ENCODE results near the gene WDR64. TPM values are rescaled to one million over a fixed set of nuclear protein-coding genes. Genes with fewer than 3 reads are reported as not detected.

Gene WDR64
- total RNA-seq, 6 experiments from 2014 or later = not detected

GRCh38 chr1:241717975-241718374 lies 65.9 kb downstream of the WDR64 start:
- H3K4me3 Mint-ChIP-seq = no peak overlapping the region
- H3K27me3 Mint-ChIP-seq (ENCODE audit: insufficient read depth) = no peaks in the 10 kb centered on the region
- H3K9me3 Mint-ChIP-seq = no peaks in the 10 kb centered on the region
- no peak for TF ChIP-seq CTCF (IDR thresholded peaks at IDR 0.05)
- peaks cover 31% of the 10 kb centered on the region for H3K4me1 Mint-ChIP-seq (ENCODE audit: low read depth)
- no peaks in the 10 kb centered on the region for H3K36me3 Mint-ChIP-seq (ENCODE audit: low read depth)
- no peak overlapping the region for H3K27ac Mint-ChIP-seq
- no peak for DNase-seq

- Mint-ChIP-seq H3K4me3 (no peak overlapping the region), H3K9me3 (no peaks in the 10 kb centered on the region), H3K36me3 (ENCODE audit: low read depth) (no peaks in the 10 kb centered on the region), H3K27me3 (ENCODE audit: insufficient read depth) (no peaks in the 10 kb centered on the region), H3K4me1 (ENCODE audit: low read depth) (peaks cover 20% of the 10 kb centered on the region), H3K27ac (no peak overlapping the region)
- no peak for DNase-seq
- TF ChIP-seq CTCF (IDR thresholded peaks at IDR 0.05) = no peak
These were observed 68.9 kb downstream of the WDR64 start for GRCh38 chr1:241721011-241721410.

- Mint-ChIP-seq H3K4me1 (ENCODE audit: low read depth) (peaks cover 1% of the 10 kb centered on the region), H3K36me3 (ENCODE audit: low read depth) (no peaks in the 10 kb centered on the region), H3K4me3 (no peak overlapping the region), H3K27me3 (ENCODE audit: insufficient read depth) (no peaks in the 10 kb centered on the region; the same call in 1 of the 2 replicates), H3K9me3 (no peaks in the 10 kb centered on the region), H3K27ac (no peak overlapping the region)
- TF ChIP-seq CTCF (IDR thresholded peaks at IDR 0.05) = no peak
- no peak for DNase-seq
These were observed 70.9 kb downstream of the WDR64 start for GRCh38 chr1:241722947-241723346.

- H3K27ac Mint-ChIP-seq = no peak overlapping the region
- no peaks in the 10 kb centered on the region for H3K4me1 Mint-ChIP-seq (ENCODE audit: low read depth)
- no peaks in the 10 kb centered on the region; the same call in none of the 2 replicates for H3K27me3 Mint-ChIP-seq (ENCODE audit: insufficient read depth)
- no peak for TF ChIP-seq CTCF (IDR thresholded peaks at IDR 0.05)
- no peak for DNase-seq
- H3K9me3 Mint-ChIP-seq = no peaks in the 10 kb centered on the region
- H3K36me3 Mint-ChIP-seq (ENCODE audit: low read depth) = no peaks in the 10 kb centered on the region
- H3K4me3 Mint-ChIP-seq = no peak overlapping the region
These were observed 72.8 kb downstream of the WDR64 start for GRCh38 chr1:241724741-241725356.

GRCh38 chr1:241730031-241730430 lies 78.0 kb downstream of the WDR64 start:
- Mint-ChIP-seq H3K27ac (no peak overlapping the region), H3K4me1 (ENCODE audit: low read depth) (no peaks in the 10 kb centered on the region), H3K9me3 (no peaks in the 10 kb centered on the region), H3K27me3 (ENCODE audit: insufficient read depth) (peaks cover 4% of the 10 kb centered on the region), H3K4me3 (no peak overlapping the region), H3K36me3 (ENCODE audit: low read depth) (no peaks in the 10 kb centered on the region)
- no peak for TF ChIP-seq CTCF (IDR thresholded peaks at IDR 0.05)
- DNase-seq = no peak

All from HFFc6 (cell line).